ENCODE results near the gene TEP1. TPM values are rescaled to one million over a fixed set of nuclear protein-coding genes. Genes with fewer than 3 reads are reported as not detected.

TEP1 gene
- total and polyA plus RNA-seq, 2 of the 13 experiments (the other 11 are each of a cell fraction or from before 2014, with no cell fraction given), result 11.0 to 12.8 TPM

GRCh38 chr14:20332788-20333493 is 80.4 kb downstream of the TEP1 start, which contains the start of gene CCNB1IP1 (continued):
- TF ChIP-seq POGZ (CRISPR knock-in tag; IDR thresholded peaks at IDR 0.05), result 0 out of 2 replicates have a peak, but pooled peaks have one; percentile 13
- TF ChIP-seq YEATS4 (CRISPR knock-in tag; IDR thresholded peaks at IDR 0.05; ENCODE audit: borderline replicate concordance), result peak; percentile 73
- no peak for TF ChIP-seq SAFB2 (CRISPR knock-in tag; IDR thresholded peaks at IDR 0.05; ENCODE audit: borderline replicate concordance, low read depth)
- TF ChIP-seq ATF6 (CRISPR knock-in tag; conservative IDR thresholded peaks at IDR 0.05), result no peak
- TF ChIP-seq ZNF564 (CRISPR knock-in tag; IDR thresholded peaks at IDR 0.05), result no peak
- TF ChIP-seq TEAD3 (CRISPR knock-in tag; optimal IDR thresholded peaks at IDR 0.05; ENCODE audit: borderline replicate concordance), result no peak
- peak; percentile 19; the same call in 1 of the 2 replicates for TF ChIP-seq ZNF264 (CRISPR knock-in tag; IDR thresholded peaks at IDR 0.05)
- peak; percentile 31; the same call in 1 of the 2 replicates for TF ChIP-seq ZNF33B (CRISPR knock-in tag; IDR thresholded peaks at IDR 0.05)
- TF ChIP-seq ZNF781 (CRISPR knock-in tag; IDR thresholded peaks at IDR 0.05; ENCODE audit: borderline replicate concordance, not compliant biosample characterization), result peak; percentile 56
- peak; percentile 47; the same call in 1 of the 2 replicates for TF ChIP-seq THAP9 (CRISPR knock-in tag; IDR thresholded peaks at IDR 0.05; ENCODE audit: borderline replicate concordance)
- TF ChIP-seq MXI1 (IDR thresholded peaks at IDR 0.05; ENCODE audit: borderline replicate concordance, low read depth, low read length), result peak; percentile 98
- no peak for TF ChIP-seq ZNF503 (CRISPR knock-in tag; IDR thresholded peaks at IDR 0.05)
- peak; percentile 47 for TF ChIP-seq ZEB1 (IDR thresholded peaks at IDR 0.05; ENCODE audit: insufficient replicate concordance, low read depth)
- TF ChIP-seq ZNF737 (CRISPR knock-in tag; IDR thresholded peaks at IDR 0.05; ENCODE audit: borderline replicate concordance), result no peak
- peak; percentile 95 for TF ChIP-seq ELF4 (CRISPR knock-in tag; IDR thresholded peaks at IDR 0.05; ENCODE audit: borderline replicate concordance)
- peak; percentile 44 for TF ChIP-seq TBX2 (CRISPR knock-in tag; IDR thresholded peaks at IDR 0.05; ENCODE audit: borderline replicate concordance)
- TF ChIP-seq NR3C1 (CRISPR knock-in tag; IDR thresholded peaks at IDR 0.05), result no peak
- TF ChIP-seq ZNF282 (IDR thresholded peaks at IDR 0.05; ENCODE audit: partially characterized antibody), result no peak
- TF ChIP-seq ZNF800 (CRISPR knock-in tag; IDR thresholded peaks at IDR 0.05), result 0 out of 2 replicates have a peak, but pooled peaks have one; percentile 1
- no peak for TF ChIP-seq MIER3 (CRISPR knock-in tag; IDR thresholded peaks at IDR 0.05; ENCODE audit: borderline replicate concordance)
- peak; percentile 78 for TF ChIP-seq RBFOX2 (IDR thresholded peaks at IDR 0.05; ENCODE audit: low read depth, low read length)
